Activated CD4-positive, CD25-positive, alpha-beta regulatory T cell (primary cell): ENCODE data around the gene DPEP2.
"Not testable (repeated sequence)": the region's sequence is repeated elsewhere in the genome, so short reads cannot be mapped to it uniquely, and the experiment has no call there.

Experiments
- DNase-seq, 4 experiments: peaks; one replicate each; lab custom pipeline; 2025; lab: John Stamatoyannopoulos, UW

The DPEP2 gene

DNA sequence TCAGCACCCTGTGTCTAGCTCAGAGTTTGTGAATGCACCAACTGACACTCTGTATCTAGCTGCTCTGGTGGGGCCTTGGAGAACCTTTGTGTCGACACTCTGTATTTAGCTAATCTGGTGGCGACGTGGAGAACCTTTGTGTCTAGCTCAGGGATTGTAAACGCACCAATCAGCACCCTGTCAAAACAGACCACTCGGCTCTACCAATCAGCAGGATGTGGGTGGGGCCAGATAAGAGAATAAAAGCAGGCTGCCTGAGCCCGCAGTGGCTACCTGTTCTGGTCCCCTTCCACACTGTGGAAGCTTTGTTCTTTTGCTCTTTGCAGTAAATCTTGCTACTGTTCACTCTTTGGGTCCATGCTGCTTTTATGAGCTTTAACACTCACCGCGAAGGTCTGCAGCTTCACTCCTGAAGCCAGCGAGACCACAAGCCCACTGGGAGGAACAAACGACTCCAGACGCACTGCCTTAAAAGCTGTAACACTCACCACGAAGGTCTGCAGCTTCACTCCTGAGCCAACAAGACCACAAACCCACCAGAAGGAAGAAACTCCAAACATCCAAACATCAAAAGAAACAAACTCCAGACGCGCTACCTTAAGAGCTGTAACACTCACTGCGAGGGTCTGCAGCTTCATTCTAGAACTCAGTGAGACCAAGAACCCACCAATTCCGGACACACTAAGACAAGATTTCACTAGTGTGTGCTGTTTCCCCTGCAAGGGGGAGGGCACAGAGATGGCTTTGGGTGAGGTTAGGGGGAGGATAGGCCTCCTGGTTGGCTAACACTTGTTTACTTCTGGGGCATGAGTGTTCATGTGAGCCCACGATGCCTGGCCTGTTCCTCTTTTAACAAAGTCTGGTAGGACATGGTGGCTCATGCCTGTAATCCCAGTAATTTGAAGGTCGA lies at the start of gene DPEP2:
Gene DPEP2 (minus strand): TSS at position 706 of the 910 bp plus-strand sequence. CDS start 6,272 bp downstream, outside the sequence.
- peak in 2 of 4 experiments; percentile 26 to 27 for DNase-seq

DNA sequence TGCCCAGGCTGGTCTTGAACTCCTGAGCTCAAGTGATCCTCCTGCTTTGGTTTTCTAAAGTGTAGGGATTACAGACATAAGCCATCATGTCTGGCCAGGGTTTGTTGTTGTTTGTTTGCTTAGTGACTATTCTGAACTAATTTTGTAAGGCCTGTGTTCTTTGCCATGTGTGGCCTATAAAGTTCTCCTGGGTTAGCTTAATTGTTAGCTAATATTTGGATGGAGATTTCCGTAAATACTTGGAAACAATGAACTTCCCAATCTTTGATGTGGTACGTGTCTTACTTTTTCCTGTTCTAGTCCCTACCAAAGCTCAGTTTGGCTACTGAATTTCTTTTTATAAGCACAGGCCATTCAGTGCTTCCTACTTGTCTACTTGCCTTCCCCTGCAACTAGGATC lies 48.7 kb upstream of the DPEP2 start:
- no peak for DNase-seq

- DNase-seq = no peak
Observed at GRCh38 chr16:68046106-68046505, 46.8 kb upstream of the DPEP2 start.

- no peak for DNase-seq
Observed at GRCh38 chr16:68041783-68042182, 42.5 kb upstream of the DPEP2 start.

- DNase-seq = peak; percentile 81 to 87 (median 84)
Observed at GRCh38 chr16:68040506-68041288, 41.4 kb upstream of the DPEP2 start.

DNA sequence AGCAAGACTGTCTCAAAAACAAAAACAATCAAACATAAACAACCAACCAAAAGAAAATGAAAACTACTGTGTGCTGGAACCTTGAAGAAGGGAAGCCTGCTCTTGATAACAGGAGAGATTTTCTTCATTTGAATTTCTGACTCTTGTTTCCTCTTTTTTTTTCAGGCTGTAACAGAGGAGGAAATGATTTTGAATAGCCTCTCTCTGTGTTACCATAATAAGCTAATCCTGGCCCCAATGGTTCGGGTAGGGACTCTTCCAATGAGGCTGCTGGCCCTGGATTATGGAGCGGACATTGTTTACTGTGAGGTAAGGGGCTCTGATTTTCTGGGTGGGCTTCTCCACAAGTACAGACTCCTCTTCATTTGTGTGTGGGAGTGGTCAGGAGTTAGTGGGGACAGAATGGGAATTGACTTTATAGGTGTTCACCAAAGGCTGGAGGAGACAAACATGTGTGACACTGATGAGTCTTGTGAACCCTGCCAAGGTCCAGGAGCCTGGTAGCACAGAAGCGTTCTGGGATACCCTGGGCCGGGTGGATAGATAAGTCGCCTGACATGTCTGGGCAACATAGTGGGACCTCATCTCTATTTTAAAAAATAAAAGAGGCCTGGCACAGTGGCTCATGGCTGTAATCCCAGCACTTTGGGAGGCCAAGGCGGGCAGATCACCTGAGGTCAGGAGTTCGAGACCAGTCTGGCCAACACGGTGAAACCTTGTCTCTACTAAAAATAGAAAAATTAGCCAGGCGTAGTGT lies 38.7 kb upstream of the DPEP2 start:
- DNase-seq = no peak

- DNase-seq = no peak
Observed at GRCh38 chr16:68035227-68035626, 35.9 kb upstream of the DPEP2 start.

DNA sequence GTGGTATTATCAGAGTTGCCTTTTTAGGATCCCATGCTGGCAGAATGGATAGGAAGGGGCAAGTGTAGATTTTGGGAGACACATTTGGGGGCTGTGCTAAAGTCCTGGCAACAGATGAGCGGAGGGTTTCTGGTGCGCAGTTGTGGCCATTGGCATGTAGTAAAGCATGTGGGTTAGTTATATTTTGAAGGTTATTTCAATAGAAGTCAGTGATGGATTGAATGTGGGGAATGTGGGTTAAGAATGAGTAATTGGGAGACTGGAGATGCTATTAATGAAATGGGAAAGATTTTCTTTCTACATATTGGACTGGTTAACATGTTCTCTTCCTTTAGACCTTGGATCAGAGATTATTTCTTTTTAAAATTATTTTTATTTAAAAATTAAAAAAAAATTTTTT lies 33.8 kb upstream of the DPEP2 start:
- no peak for DNase-seq

DNA sequence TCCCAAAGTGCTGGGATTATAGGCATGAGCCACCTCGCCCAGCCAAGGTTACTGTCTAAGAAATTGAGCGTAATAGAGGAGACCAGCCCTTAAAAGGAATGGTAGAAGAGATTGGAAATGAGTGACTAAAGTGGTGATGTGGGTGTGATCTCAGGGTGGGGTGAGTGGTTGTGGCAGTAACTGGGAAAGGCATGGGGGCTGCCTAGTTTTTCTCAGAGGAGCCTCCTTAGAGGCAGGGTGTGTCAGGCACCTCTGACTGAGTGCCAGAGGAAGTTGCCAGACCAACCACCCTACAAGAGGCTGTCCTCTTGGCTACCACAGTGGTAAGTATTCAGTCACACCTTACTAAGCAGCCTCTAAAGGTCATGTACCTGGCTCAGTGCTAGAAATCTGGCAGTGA lies 32.7 kb upstream of the DPEP2 start:
- no peak for DNase-seq

- not testable (repeated sequence) for DNase-seq
Observed at GRCh38 chr16:68030108-68030507, 30.8 kb upstream of the DPEP2 start.

- no peak for DNase-seq
Observed at GRCh38 chr16:68028996-68029395, 29.7 kb upstream of the DPEP2 start.

DNA sequence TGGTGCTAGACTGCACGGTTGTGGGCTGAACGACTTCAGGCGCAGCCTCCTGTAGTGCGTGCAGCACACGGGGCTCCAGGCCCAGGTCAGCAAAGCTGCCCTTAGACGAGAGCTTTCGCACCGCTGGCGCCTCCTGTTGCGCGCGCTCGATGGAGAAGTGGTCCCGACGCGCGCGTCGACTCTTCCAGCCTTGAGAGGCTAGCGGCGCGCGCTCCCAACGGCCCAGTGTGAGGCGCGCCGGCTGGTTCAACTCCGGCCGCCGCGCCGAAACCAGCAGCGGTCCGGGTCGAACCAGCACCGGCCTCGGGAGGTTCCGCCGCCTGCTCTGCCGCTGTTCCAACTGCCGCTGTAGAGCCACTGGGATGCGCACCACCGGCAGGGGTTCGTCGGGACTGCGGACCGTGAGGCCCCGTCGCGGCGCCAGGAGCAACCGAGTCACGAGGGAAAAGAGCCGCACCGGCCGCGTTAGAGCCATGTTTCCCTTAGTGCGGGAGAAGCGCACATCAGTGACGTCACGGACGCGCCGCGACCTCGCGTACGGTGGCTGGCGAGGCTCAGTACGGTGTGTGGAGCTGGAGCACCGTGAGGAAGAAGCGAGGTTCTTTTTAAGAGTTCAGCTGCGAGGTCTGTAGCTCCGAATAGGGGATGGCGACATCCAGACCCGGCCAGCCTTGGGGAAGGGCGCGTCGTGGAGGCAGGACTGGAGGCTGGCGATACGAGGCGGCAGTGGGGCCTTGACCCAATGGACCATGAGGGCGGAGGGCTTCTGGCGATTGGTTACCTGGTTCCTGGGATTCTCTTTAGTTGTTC lies 23.6 kb upstream of the DPEP2 start, which contains the start of the genes DDX28 and DUS2:
Gene DDX28 (minus strand): TSS at position 505 of the 810 bp plus-strand sequence. CDS start 30 bp downstream, at position 475.
Gene DUS2 (plus strand): TSS at position 557 of the 810 bp plus-strand sequence. CDS start 14,740 bp downstream, outside the sequence.
- peak; percentile 82 to 86 (median 86) for DNase-seq

DNA sequence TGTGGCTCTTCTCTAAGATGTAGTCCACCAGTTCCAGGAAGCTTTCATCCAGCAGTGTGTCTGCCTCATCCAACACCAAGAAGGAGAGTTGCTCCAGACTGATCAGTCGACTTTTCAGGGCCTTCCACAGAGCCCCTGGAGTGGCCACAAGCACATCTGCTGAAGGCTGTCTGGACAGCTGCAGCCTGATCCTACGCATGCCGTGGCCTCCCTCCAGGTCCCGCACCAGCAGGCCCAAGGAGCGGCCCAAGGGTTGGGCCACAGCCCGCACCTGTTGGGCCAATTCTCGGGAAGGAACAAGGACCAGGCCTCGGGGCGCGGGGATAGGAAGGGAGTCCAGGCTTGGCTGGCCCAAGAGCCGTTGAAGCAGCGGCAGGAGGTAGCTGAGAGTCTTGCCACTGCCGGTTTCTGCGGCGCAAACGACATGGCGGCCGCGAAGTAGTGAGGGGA lies 23.0 kb upstream of the DPEP2 start:
- no peak for DNase-seq

DNA sequence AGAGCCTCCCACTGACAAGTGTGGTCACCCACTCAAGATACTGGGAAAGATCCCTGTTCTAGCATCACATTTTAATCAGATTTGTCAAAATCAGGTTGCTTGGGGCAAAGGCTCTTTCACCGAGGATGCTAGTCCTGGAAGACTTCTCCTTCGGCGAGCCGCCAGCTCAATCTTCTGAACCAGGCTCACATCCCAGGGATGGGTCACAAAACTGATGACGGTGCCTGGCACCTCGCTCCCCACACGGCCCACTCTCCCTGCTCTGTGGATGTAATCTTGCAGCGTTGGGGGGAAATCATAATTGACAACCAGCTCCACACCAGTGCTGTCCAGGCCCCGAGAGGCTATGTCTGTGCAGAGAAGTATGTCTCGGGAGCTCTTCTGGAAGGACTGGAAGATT lies 22.2 kb upstream of the DPEP2 start:
- no peak for DNase-seq

DNA sequence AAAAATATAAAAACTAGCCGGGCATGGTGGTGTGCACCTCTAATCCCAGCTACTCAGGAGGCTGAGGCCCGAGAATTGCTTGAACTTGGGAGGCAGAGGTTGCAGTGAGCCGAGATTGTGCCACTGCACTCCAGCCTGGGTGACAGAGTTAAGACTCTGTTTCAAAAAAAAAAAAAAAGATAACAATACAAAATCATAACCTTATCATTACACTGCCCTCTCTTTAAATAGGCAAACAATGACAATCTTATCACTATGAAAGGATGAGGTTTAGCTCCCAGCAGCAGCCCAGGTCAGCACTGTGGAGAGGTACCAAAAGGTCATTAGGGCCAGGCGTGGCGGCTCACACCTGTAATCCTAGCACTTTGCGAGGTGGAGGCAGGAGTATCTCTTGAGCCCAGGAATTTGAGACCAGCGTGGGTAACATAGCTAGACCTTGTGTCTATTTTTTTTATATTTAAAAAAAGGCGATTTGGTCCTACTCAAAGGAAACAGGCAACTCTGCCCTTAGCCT lies 19.9 kb upstream of the DPEP2 start:
- DNase-seq = no peak

DNA sequence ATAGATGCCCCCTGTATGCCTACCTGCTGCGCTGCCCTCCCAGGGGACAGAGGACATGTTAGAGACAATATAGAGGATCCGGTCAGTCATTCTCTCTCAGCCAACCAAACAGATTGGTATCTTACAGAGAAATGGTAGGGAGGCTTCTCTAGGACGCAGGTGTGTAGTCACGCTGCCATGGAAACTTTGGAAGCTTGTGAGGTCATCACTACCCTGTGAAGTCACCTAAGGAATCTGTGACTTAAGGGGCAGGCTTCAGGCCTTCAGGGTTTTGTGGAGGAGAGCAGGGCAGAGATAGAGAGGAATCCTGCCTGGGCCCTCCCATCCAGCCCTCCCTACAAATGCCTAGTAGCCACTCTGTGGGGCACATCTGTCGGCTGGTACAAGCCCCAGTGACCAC lies 16.4 kb upstream of the DPEP2 start, which contains the start of gene DPEP2NB:
Gene DPEP2NB (minus strand): TSS at position 231 of the 400 bp plus-strand sequence. CDS start 141 bp downstream, at position 90.
- DNase-seq = no peak

DNA sequence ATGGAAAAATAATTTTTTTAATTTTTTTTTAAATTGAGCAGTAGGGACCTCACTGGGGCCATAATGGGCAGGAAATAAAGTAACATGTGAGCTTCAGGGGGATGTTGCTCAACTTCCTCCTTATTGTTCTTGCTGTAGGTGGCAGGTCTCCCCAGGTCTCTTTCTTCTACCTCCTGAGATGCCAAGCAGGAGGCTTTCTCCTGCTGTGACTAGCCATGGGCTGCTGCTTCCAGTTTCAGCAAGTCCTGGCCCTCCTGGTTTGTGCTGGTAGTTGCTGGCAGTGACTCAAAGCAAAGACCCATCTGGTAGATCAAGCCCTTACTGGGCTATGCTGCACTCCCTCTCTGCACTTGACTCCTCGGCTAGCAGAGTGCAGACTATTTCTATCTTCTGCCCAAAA lies 14.2 kb upstream of the DPEP2 start:
- DNase-seq = no peak

- not testable (repeated sequence) for DNase-seq
Observed at GRCh38 chr16:68009872-68010271, 10.6 kb upstream of the DPEP2 start.

DNA sequence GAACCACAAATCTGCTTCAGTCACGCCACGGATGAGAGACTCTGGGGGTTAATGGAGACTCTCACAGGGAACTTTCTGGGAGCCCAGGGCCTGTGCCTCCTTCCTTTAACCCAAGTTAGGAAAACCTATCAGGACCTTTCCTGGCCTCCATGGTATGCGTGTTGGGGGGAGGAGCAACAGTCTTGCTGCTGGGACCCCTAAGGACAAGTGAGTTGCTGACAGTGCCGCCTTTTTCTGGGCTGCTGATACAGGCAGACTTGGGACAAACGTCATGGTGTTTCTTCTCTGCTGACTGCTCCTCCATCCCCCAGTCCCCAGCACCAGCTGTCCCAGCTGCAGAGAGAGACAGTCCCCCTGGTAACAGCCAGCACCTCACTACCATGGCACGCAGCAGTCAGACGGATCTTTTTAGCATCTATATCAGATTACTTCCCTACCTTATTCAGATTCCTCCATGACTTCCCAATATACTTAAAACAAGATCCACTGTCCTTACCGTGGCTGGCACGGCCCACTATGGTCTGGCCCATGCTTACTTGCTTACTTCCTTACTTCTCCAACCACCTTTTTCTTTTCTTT lies 10.0 kb upstream of the DPEP2 start:
- DNase-seq = no peak

GRCh38 chr16:68005786-68006286 lies 6.6 kb upstream of the DPEP2 start:
- DNase-seq = peak in 2 of 4 experiments; percentile 47 to 48
